Superior temporal gyrus (tissue), 1 donor: ENCODE measurements around the gene MARF1.
"Not testable (repeated sequence)": the region's sequence is repeated elsewhere in the genome, so short reads cannot be mapped to it uniquely, and the experiment has no call there.

Experiments used
- DNase-seq: peaks from one replicate; pipeline ENCODE4 v3.0.0-alpha.2; 2016; ENCODE audit errors: extremely low spot score

The MARF1 gene

DNA sequence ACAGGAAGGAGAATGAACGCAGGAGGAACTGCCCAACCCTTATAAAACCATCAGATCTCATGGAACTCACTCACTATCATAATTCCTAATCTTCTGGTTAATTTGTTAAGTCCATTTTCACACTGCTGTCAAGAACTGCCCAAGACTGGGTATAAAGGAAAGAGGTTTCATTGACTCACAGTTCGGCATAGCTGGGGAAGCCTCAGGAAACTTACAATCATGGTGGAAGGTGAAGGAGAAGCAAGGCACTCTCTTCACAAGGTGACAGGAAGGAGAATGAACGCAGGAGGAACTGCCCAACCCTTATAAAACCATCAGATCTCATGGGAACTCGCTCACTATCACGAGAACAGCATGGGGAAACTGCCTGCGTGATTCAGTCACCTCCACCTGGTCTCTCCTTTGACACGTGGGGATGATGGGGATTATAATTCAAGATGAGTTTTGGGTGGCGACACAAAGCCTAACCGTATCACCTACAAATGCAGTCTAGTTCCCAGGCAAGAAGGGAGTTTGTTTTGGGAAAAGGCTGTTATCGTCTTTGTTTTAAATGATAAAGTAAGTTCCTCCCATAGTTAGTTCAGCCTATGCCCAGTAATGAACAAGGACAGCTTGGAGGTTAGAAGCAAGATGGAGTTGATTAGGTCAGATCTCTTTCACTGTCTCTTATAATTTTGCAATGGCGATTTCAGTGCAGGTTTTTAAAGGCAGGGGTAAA lies 68.9 kb downstream of the MARF1 start:
- not testable (repeated sequence) for DNase-seq

DNA sequence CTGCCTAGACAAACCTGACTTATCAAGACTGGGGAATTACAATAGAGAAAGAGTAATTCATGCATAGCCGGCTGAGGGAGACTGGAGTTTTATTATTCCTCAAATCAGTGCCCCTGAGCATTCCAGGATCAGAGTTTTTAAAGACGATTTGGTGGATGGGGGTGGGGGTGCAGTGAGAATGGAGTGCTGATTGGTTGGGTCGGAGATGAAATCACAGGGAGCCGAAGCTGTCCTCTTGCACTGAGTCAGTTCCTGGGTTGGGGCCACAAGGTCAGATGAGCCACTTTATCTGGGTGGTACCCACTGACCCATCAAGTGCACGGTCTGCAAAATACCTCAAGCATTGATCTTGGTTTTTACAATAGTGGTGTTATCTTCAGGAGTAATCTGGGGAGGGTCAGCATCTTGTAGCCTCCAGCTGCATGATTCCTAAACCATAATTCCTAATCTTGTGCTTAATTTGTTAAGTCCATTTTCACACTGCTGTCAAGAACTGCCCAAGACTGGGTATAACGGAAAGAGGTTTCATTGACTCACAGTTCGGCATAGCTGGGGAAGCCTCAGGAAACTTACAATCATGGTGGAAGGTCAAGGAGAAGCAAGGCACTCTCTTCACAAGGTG lies 69.6 kb downstream of the MARF1 start:
- no peak for DNase-seq

DNA sequence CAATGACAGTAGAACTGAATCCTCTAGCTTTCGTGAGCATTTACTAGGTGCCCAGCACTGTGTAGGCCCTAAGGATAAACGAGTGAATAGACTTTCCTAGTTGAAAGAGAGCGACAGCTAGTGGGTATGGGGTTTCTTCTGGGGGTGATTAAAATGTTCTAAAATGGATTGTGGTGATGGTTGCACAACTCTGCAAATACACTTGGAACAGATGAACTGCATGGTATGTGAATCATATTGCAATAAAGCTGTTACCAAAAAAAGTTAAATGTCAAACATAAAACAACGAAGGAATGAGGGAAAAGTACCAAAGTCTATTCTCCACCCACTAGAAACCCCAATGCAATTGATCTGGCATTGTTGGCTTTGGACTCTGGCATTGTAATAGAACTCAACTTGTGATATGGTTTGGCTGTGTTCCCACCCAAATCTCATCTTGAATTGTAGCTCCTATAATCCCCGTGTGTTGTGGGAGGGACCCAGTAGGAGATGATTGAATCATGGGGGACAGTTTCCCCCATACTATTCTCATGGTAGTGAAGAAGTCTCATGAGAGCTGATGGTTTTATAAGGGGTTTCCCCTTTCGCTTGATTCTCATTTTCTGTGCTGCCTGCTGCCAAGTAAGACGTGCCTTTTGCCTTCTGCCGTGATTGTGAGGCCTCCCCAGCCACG lies 70.5 kb downstream of the MARF1 start:
- DNase-seq: no peak

DNA sequence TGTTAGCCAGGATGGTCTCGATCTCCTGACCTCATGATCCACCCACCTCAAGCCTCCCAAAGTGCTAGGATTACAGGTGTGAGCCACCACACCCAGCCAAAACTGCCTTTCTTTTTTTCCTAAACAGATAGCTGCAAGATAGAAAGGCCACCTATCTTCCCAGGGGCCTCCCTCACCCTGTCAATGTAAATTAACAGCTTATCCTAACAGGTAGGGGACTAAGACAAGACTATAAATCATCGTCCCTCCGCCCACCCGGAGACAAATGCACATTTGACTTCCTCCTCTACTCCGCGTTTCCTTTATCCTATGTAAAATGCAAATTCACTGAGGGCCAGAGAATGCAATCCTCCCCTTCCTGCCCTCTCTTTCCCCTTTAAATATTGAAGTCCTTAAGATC lies 71.4 kb downstream of the MARF1 start:
- DNase-seq: no peak

DNA sequence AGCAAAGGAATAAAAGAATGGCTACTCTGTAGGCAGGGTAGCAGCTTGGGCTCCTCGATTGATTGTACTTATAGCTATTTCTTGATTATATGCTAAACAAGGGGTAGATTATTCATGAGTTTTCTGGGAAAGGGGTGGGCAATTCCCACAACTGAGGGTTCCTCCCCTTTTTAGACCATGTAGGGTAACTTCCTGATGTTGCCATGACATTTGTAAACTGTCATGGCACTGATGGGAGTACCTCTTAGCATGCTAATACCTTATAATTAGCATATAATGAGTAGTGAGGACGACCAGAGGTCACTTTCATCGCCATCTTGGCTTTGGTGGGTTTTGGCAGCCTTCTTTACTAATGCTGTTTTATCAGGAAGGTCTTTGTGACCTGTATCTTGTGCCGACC lies 72.3 kb downstream of the MARF1 start:
- DNase-seq: not testable (repeated sequence)

DNA sequence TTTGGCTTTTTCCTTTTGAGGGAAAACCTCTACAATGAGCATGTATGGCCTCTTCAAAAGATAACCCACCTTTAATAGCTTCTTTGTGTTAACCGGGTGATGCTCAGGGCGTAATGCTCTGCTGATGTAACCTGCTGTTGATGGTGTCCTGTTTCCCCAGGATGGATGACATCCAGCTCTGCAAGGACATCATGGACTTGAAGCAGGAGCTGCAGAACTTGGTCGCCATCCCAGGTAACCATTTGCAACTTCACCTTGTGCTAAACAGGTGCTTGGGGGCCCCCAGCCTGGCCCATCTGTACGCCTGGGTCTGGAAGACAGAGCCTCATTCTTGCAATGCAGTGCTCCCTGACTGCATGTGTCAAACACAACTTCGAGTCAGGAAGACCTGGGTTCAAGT lies 75.1 kb downstream of the MARF1 start:
- no peak for DNase-seq

DNA sequence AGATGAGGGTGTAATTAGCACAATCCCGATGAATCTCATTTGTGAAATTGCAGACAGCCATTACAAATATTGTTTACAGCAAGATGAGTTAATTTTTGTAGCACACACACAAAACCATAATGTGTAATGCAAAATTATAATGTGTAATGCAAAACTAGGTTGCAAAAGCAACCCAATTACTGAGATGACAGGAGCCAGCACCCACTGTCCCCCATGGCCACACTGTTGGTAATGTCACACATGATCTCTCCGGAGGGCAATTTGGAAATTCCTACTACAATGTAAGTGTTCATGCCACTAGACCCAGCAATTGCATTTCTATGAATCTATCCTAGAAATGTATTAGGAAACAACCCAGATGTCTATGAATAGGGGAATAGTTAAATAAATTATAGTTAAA lies 76.9 kb downstream of the MARF1 start:
- no peak for DNase-seq

DNA sequence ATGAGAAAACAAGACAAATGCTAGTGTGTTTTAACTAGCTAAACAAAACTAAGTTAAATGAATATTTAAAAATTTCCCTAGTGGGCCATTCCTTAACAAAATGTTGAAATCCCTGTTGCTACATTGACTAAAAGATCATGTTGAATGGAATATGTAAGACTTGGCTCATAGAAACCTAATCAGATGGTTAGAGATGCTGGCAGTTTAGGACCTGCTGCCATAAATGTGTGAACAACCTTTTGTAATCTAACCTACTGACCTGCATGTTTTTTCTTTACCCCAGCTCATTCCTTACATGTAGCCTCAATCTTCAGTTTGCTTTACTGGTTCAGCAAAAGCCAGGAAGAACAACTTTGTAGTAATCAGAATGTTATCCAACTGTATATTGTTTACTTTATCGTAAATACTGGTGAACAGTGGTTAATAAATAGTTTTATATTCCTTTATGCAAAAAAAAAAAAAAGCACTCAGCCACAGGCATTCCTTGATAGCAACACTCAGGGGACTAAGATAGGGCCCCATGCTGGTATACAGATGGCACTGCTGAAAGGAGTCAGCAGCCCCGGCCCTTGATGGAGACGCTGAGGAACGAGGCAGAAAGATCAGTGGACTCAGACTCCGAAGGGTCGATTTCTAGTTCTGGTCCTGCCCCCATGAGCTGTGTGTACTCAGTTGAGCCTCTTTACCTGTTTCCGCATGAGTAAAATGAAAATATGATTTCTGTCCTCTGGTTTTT lies 78.2 kb downstream of the MARF1 start:
- DNase-seq: no peak

DNA sequence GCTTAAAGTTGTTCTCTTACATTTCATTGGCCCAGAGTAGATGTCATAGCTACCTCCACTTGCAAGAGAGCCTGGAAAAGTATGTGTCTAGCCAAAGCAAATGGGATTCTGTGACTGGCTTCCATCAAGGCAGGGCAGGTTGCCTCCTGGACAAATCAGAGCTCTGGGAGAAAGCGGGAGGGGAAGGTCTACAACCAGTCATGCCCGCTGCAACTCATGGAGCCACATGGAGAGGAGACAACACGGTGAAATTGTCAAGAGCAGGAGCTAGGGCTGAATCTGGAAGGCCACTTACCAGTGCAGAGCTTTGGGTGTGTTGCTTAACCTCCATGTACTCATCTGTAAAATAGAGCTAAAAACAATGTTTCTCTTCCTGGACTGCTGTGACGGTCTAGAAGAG lies 83.8 kb downstream of the MARF1 start:
- no peak for DNase-seq

DNA sequence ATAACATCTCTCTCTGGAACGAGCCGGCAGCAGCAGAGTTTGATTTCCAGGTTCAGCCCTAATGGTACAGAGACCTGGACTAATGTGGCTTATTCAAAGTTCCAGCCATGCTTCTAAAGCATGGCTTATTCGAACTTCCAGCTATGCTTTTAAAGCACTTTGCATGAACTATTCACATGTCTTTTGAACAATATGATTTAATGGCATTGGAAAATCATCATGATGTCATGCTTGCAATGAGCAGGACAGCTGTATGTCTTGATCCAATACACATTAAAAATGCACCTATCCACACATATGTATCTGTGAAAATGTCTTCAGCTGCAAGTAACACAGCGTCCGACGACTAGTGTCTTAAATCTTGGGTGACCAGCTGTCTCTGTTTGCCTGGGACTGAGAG lies 85.7 kb downstream of the MARF1 start:
- DNase-seq: no peak

DNA sequence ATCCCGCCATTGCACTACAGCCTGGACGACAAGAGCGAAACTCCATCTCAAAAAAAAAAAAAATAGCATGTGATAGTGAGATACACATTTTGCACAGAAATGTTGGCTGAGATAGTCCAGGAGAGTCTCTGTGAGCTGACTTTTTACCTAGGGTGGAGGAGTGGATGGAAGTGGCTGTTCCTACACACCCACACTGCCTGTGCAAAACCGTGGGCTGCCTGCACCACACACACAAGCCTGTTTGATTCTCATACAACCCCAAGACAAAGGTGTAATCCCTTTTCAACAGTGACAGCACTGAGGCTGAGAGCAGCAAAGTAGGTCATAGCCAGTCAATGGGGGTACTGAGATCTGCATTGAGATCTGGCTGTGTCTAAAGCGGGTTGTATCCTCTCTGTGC lies 86.8 kb downstream of the MARF1 start:
- no peak for DNase-seq

DNA sequence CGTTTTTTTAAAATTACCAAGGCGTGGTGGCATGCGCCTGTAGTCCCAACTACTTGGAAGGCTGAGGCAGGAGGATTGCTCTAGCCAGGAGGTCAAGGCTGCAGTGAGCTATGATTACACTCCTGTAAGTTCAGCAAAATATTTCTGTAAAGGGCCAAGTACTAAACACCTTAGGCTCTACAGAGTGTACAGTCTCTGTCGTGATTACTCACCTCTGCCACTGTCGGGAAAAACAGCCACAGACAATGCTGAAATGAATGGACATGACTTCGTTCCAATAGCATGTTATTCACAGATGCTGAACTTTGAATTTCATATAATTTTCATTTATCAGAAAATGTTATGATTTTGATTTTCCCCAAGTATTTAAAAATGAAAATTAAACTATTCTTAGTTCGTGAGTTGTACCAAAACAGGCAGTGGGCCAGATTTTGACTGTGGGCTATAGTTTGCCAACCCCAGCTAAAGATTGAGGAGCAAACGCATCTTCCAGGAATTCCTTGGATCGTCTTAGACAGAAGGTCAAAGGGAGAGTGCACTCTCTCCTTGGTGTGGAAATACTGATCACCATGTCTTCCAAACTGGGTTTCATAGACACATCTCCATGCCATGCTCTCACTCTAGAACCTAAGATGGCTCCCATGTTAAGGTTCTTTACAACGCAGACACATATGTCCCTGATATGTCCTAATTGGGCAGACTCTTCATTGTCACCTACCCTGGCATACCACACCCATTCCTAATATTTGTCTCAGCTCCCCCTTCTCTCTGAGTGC lies 89.5 kb downstream of the MARF1 start:
- DNase-seq: no peak

DNA sequence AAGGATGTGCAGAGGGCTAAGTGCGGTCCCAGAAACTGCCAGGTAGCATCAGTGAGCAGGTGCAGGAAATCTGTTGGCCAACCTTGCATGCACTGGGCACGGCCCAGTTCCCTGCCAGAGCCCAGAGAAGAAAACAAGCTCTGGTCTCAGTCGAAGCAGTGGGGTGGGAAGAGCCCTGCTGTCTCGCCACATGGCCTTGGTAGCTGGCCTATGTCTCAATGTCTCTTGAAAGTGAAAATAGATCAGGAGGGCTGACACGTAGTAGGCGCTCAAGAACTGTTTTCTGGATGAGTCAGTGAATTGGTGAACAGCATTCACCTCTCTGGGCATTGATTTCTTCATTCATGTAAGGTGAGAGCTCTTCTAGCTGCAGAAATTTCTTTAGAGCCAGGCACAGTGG lies 90.4 kb downstream of the MARF1 start:
- DNase-seq: no peak

DNA sequence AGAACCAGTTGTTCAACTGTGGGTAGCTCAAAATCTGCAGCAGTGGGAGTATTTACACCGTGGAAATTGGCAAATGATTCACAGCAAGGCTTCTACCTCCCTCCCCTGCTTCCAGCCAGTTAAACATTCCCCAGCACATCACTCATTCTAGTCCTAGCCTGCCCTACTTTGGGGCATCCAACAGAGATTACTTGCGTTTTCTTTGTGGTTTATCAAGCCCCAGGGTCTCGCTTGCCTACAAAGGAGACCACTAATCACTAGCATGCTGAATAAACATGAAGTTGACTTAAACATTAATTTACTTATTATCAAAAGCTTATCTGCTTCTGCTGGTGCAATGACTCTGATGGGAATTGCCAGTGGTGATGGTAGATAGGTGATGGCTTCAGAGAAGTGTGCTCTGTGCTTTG lies 94.5 kb downstream of the MARF1 start:
- no peak for DNase-seq

DNA sequence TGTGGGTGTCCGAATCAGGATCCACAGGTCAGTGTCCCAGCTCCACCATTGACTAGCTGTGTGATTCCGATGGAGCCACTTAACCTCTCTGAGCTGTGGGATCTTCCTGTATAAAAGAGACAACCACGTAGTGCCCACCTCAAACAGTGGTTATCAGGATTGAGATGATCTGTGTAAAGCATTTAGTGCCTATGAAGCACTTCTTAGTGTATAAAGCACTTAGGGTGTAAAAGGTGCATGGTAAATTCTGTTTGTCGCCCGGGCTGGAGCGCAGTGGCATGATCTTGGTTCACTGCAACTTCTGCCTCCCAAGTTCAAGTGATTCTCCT lies 95.2 kb downstream of the MARF1 start:
- DNase-seq: no peak

DNA sequence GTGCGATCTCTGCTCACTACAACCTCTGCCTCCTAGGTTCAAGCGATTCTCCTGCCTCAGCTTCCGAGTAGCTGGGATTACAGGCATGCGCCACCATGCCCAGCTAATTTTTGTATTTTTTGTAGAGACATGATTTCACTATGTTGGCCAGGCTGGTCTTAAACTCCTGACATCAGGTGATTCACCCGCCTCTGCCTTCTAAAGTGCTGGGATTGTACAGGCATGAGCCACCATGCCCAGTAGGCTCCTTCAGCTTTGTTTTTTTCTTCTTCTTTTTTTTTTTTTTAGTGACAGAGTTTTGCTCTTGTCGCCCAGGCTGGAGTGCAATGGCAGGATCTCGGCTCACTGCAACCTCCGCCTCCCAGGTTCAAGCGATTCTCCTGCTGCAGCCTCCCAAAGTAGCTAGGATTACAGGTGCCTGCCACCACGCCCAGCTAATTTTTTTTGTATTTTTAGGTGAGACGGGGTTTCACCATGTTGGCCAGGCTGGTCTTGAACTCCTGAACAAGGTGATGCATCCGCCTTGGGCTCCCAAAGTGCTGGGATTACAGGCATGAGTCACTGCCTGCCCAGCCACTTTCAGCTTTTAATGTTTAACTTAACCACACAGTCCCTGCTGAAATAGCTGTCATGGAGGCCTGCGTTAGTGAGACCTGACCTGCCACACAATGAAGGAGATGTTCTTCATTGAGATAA lies 95.7 kb downstream of the MARF1 start:
- not testable (repeated sequence) for DNase-seq

DNA sequence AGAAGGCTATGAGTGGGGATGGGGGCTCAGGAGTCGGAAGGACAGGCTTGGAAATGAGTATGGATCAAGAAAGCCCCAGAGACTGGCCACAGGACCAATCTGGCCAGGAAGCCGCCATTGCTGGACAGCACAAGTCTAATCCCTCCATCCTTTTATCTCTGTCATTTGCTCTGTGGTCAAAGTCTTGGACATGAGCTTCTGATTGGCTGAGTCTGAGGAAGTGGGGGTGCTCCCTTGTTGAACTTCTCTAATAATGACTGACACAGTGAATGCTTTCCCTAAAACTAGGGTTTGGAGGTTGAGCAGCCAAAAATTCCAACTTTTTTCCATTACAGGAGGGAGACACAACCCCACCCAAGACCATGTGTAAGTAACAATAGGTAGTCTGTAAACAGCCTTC lies 97.4 kb downstream of the MARF1 start:
- DNase-seq: no peak

DNA sequence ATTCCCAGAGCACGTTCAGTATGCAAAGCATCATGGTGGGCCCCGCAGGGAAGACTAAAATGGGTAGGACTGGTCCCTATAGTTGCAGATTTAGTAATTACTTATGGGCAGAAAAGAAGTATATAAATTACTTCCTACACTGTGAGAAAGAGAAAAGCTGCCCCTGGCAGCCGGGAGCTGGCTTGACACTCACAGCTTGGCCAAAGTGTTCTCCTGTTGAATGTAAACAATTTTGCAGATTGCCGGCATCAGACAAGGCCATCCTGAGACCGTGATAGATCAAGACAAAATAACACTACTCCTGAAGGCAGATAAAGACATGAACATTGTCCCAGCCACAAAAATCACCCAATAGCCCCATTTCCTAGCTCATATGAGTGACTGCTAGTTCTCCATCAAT lies 98.5 kb downstream of the MARF1 start:
- DNase-seq: no peak
